GM12801 (cell line): Measurements from ENCODE around the gene RPL13.

Source experiments
- CTCF ChIP-seq: IDR thresholded peaks from one replicate; pipeline ENCODE4 v1.5.1; 2011; ENCODE audit warnings: control low read depth; ENCODE audit not compliant: insufficient read length; ENCODE audit errors: extremely low read depth

Gene RPL13

GRCh38 chr16:89613231-89613953 is 52.9 kb downstream of the RPL13 start, which contains the start of gene DPEP1:
DPEP1 (plus strand) TSS chr16:89613642; CDS start chr16:89630411, 16,769 bp downstream.
- no peak for TF ChIP-seq CTCF

- no peak for TF ChIP-seq CTCF
These were observed 53.5 kb downstream of the RPL13 start for GRCh38 chr16:89613954-89614459.
